GM21737 (cell line): ENCODE results near the gene PMEPA1.

Experiments used
- ATAC-seq: cut with Tn5 transposase; IDR thresholded peaks from one replicate; pipeline ENCODE4 v1.9.1; 2021; ENCODE audit warnings: mild to moderate bottlenecking, moderate library complexity; ENCODE audit not compliant: unreplicated experiment

Gene PMEPA1

DNA sequence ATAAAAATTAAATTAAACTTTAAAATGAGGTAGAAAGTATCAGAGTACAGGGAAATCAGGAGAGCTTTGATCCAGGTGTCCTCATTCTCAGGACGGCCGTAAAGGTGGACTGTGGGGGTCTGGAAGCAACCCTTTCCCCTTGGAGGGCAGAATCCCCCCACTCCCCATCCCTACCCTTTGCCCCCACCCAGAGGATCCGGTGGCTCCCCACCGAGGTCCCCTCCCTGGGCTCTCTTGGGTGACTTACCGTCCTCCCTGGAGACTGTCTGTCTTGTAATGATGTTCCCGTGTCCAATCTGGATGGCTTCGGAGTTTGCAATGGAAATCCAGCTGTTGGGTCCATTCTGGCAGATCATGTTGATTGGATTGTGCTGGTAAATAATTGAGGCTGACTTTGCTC, 96.9 kb downstream of the PMEPA1 start:
- ATAC-seq, result no peak

DNA sequence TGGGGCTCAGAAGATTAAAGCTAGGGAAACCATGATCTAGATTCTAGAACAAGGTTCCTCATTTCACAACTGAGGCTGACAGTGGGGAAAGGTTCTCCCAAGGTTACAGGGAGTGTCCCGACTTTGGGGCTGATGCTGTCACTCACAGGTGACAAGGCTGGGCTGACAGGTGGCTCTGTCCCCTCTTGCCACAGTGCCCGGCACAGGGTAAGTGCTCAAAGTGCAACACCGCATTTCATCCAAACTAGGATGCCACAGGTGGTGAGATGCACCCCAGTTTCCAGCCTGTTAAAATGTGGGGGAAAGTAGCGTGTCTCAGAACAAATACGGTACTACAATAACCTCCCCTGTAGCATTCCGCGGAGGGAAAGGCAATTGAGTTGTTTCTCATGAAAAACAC, 97.4 kb downstream of the PMEPA1 start:
- no peak for ATAC-seq

DNA sequence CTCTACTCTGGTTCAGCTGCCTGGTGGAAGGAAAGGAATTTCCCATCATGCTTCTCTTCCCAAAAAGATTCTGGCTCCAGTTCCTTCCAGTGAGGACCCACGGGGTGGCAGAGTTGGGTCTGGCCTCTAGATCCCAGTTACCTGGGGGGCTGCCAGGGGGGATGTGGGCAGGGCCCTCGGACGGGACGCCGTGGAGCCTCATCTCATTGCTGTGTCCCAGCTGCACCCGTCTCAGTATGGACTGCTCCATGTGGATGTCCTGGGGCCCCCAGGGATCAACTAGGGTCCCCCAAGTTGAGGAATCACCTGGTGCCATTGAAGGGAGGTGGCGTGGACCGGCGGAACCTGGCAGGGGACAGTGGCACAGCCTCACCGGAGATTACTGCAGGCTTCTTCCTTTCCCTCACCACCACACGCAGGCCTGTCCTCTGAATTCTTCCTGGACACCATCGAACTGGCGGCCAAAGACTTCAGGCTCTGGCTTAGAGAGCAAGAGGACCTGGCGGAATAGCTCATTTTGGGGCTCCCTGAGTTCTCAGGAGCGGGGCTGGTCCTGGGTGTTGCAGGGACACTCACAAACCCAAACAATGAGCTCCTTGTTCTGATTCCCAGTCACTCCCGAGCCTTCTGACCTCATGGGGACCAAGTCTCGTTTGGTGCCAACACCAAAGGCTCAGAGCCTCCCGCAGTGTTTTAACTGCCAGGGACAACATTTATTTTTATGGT, 98.1 kb downstream of the PMEPA1 start:
- ATAC-seq, result no peak

DNA sequence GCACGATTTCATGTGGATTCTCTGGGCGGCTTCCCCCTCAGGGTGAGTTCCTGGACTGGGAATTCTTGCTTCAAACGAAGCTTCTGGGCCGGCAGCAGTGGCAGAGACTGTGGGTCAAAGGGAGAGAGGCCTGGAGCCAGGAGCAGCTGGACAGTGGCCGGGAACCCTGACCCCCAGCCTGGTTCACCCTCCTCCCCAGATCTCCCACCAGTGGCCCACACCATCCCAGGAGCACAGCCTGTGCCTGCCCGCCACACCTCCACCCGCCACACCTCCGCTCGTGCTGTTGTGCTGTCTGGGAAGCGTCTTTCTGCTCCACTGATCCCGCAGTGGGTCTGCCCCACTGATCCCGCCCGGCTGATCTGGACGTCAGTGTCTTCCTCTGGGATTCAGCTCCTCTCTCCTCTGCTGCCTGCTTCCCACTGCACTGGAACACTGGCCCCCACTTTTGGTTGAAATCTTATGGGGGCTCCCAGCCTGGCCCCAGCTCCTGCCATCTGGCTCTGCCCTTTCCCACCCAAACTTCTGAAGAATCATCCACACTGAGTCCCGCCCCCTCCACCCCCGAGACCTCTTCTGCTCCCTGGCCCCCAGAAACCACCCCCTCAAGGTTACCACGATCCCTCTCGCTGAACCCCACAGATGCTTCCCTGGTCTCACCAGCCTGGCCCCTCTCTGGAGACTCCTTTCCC, 99.4 kb downstream of the PMEPA1 start:
- no peak for ATAC-seq

DNA sequence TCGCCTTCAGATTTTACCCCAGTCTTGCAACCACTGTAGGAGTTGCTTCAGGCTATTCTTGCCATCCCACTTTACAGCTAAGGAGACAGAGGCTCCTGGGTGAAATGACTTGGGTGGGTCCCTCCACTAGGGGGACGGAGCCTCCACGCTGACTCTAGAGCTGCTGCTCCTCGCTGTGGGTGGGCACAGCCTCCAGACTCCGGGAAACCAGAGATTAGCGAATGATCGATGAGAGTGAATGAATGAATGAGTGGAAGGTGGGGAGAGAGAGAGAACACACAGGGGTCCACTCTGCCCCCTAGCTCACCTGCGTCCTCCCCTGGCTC, 100.0 kb downstream of the PMEPA1 start:
- ATAC-seq, result no peak

DNA sequence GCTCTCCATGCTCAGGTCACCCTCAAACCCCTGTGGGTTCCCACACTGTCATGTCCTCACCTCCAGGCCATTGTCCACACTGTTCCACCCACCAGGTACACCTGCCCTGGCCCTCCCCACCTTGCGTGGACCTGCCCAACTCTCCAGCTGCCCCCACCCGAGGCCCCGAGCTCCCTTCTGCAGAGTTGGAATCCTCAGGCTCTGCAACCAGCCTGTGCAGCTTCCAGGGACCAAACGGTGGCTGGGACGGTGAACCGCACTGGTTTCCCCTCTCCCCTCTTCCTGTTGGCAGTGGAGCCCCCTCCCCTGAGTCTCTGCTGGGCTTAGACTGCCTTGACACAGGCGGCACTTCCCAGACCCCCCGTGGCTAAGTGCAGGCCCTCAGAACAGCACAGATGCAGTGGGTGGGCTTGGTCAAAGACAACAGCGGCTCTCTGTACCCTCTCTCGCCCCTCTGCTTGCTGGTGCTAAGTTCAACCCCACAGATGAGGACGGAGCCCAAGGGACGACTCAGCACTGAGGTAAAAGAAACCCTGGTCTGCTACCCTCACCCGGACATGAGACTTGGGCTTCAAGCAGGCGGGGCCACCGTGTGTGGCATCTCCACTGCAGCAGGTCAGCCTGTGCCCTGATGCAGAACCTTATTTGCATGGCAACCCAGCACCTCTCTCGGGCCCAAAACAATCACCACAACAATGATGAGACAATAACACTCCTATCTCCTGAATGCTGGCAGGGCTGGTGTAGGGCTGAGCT, 100.6 kb downstream of the PMEPA1 start:
- ATAC-seq, result no peak

DNA sequence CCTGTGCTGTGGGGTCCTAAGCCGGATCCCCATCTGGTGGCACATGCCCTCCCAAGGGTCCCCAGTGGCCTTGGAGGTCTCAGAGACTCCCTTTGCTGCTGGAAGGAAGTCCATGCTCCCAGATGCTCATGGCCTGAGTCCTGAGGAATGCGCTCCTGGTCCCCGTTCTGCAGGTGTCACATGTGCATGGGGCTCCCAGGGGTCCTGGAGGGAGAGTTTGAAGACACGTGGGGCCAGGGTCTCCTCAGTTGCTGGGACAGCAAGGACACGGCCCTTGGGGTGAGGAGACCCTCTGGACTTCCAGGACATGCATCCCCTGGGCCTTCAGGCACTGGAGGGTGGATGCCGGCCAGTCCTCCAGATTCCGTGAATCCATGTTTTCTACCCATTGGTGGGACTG, 101.3 kb downstream of the PMEPA1 start:
- ATAC-seq, result no peak

DNA sequence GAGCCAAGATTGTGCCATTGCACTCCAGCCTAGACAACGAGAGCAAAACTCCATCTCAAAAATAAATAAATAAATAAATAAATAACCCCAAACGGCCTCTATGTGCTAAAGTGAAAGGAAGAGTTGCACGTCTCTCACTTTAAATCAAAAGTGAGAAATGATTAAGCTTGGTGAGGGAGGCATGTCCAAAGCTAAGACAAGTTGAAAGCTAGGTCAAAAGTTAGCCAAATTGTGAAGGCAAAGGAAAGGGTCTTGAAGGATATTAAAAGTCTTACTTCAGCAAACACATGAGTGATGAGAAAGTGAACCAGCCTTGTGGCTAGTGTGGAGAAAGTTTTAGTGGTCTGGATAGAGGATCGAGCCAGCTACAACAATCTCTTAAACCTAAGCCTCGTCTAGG, 103.9 kb downstream of the PMEPA1 start:
- no peak for ATAC-seq

DNA sequence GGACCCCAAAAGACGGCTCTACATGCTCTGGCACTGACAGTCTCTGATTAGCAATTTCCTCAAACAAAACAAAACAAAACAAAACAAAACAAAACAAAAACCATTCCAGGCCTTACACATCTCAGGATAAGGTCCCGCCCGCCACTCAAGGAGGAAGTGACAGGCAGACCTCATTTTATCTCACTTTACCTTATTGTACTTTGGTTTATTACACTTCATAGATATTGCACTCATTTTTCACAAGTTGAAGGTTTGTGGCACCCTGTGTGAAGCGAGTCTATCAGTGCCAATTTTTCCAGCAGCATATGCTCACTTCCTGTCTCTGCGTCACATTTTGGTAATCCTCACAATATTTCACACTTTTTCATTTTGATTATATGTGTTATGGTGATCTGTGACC, 104.8 kb downstream of the PMEPA1 start:
- no peak for ATAC-seq

DNA sequence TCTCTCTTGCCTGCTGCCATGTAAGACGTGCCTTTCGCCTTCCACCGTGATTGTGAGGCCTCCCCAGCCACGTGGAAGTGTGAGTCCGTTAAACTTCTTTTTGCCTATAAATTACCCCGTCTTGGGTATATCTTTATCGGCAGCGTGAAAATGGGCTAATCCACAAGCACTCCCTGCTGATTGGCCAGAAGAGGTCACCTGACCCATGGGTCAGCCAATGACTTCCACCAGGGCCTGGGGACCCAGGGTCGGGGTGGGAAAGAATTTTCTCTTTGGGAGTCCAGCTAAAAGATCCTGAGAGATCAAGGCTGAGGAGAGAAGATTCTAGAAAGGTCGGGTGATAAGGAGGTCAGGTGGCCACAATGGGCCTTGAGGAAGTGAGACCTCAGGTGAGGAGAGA, 106.7 kb downstream of the PMEPA1 start:
- ATAC-seq, result no peak

DNA sequence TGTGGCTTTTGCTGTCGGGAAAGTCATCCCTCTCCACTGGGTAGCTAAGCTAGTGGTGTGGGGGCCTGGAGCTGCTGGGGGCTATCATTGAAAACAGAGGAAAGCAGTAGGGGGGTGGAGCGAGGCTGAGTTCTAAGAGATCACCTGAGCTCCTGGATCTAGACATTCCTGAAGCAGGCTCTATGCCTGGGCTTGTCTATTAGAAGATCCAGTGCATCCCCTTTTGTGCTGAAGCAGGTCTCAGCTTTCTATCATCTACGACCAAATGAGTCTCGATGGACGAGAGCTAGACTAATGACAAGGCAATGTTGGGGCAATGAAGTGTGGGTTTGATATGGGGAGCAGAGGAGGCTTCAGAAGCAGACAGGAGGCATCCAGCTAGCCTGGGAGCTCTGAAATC, 108.1 kb downstream of the PMEPA1 start:
- ATAC-seq, result no peak

DNA sequence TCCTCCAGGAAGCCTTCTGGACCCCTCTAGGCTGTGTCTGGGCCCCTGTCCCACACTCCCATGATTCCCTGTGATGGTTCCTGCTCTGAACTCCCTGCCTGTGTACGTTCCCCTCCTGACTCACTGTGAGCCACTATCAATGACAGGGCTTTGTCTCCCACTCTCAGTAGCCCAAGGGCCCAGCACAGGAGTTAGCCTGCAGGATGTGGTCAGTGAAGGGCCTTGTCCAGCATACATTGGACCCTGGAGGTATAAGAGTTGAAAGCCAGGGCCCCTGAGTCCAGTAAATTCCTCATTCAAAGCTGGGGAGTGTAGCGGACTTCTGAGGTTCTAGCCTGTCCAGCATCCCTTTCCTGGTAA, 108.6 kb downstream of the PMEPA1 start:
- no peak for ATAC-seq

DNA sequence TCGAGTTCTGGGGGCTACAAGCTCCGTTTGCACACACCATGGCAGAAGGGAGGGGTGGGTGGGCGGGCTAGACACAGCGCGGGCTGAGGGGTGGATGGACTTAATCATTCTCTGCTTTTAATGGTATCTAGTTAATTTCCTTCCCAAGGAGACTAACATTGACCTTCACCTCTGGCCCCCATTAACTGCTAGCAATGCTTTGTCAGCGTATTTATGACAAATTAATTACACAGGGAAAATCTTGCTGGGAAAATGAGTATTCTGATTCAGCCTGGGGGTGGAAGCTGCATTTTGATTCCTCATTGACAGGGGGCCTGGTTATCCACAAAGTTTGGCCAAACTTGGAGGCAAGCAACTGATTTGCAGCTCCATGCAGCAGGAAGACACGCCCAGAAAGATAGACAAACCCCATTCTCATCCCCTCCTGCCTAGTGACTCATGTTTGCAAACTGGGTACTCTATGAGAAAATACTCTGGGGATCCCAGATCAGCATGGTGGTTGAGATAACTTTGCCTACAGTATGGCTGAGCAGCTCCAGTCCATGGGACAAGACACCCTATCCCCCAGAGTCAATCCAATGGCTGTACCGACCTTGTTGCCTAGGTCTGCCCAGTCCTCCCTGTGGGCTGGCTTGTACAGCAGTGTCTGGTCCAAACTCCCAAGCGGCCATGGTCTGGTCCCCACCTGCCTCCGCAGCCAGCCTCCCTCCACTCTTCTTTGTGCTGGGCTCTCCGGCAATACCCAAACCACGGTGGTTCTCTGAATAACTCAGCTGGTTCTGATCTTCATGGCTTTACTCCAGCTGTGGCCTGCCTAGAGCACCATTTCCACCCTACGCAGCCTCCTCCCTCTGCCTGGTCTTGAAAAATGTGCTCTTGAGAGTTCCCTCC, 109.2 kb downstream of the PMEPA1 start:
- ATAC-seq, result no peak

DNA sequence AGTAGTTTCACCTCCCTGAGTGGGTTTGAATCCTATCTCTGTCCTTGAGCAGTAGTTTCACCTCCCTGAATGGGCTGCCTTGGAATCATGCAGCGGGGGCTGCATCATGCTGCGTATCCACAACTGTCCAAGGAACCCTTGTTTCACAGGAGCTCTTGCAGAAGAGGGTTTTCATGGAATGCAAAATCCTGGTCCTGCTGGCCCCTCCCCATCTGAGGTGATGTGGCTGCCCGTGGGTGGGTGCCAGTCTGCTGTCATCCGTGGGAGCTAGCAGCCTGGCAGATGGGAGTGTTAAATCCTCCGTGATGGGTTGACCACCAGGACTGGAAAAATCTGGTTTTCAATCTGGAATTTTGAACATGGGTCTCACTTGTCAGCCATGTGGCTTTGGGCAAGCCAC, 111.3 kb downstream of the PMEPA1 start:
- no peak for ATAC-seq
